Neuronal stem cell (in vitro differentiated cells): Measurements from ENCODE around the gene ALDH1L2.

Source experiments
- DNase-seq: peaks from one replicate; pipeline ENCODE4 v3.0.0-alpha.2; 2013; ENCODE audit warnings: low spot score
- H2AFZ ChIP-seq: one replicate; pipeline ENCODE4 v1.6.1; 2013; ENCODE audit warnings: mild to moderate bottlenecking, low read length, inconsistent platforms
- H2AK5ac ChIP-seq: 2 replicates; pipeline ENCODE4 v1.6.1; 2013; ENCODE audit warnings: low read depth, mild to moderate bottlenecking, inconsistent platforms, low read length, moderate library complexity, mixed read lengths
- H2BK120ac ChIP-seq: 2 replicates; pipeline ENCODE4 v1.6.1; 2013; ENCODE audit warnings: low read depth, mild to moderate bottlenecking, inconsistent platforms, low read length, moderate library complexity, mixed read lengths
- H2BK12ac ChIP-seq: one replicate; pipeline ENCODE4 v1.6.1; 2013; ENCODE audit warnings: low read length, inconsistent platforms
- H2BK15ac ChIP-seq: 2 replicates; pipeline ENCODE4 v1.6.1; 2013; ENCODE audit warnings: mild to moderate bottlenecking, low read length, inconsistent platforms, mixed read lengths
- H2BK5ac ChIP-seq: one replicate; pipeline ENCODE4 v1.6.1; 2013; ENCODE audit warnings: inconsistent platforms, mild to moderate bottlenecking, low read length, moderate library complexity
- H3K14ac ChIP-seq: one replicate; pipeline ENCODE4 v1.6.1; 2013; ENCODE audit warnings: low read length, inconsistent platforms
- H3K18ac ChIP-seq: 2 replicates; pipeline ENCODE4 v1.6.1; 2013; ENCODE audit warnings: low read length, inconsistent platforms
- H3K23ac ChIP-seq: 2 replicates; pipeline ENCODE4 v1.6.1; 2013; ENCODE audit warnings: low read depth, mild to moderate bottlenecking, mixed read lengths, low read length, inconsistent platforms; ENCODE audit not compliant: poor library complexity
- H3K27ac ChIP-seq: replicated peaks from 3 replicates; pipeline ENCODE4 v1.5.1; 2013; ENCODE audit warnings: low read length, inconsistent platforms
- H3K27me3 ChIP-seq, 3 experiments: 2 replicates each; pipeline ENCODE4 v1.6.1; 2013; ENCODE audit warnings: low read length in 3 of 3, mild to moderate bottlenecking in 2 of 3, inconsistent platforms in 1 of 3, low read depth in 1 of 3, mixed read lengths in 1 of 3, moderate library complexity in 1 of 3; ENCODE audit not compliant: control insufficient read depth in 3 of 3, insufficient read depth in 3 of 3
- H3K36me3 ChIP-seq, 2 donors: replicated peaks in 1 of 2; 2 replicates each; pipeline ENCODE4 v1.6.1; 2013; ENCODE audit warnings: low read length in 2 of 2; ENCODE audit not compliant: control insufficient read depth in 2 of 2, insufficient read depth in 2 of 2
- H3K4ac ChIP-seq: 2 replicates; pipeline ENCODE4 v1.6.1; 2013; ENCODE audit warnings: inconsistent platforms, mild to moderate bottlenecking, low read length, moderate library complexity
- H3K4me1 ChIP-seq, 2 donors: 1 replicate in 1 of 2; 2 replicates in 1 of 2; pipeline ENCODE4 v1.6.1; 2013; ENCODE audit warnings: low read length in 2 of 2, low read depth in 1 of 2; ENCODE audit not compliant: control insufficient read depth in 2 of 2, insufficient read depth in 1 of 2
- H3K4me2 ChIP-seq: one replicate; pipeline ENCODE4 v1.6.1; 2013; ENCODE audit warnings: mild to moderate bottlenecking, low read length, inconsistent platforms; ENCODE audit not compliant: insufficient read depth, poor library complexity, severe bottlenecking
- H3K4me3 ChIP-seq, 2 donors: 2 replicates each; pipeline ENCODE4 v1.5.1; 2013; ENCODE audit warnings: low read length in 2 of 2, mild to moderate bottlenecking in 2 of 2, inconsistent platforms in 1 of 2, moderate library complexity in 1 of 2
- H3K79me1 ChIP-seq: one replicate; pipeline ENCODE4 v1.6.1; 2013; ENCODE audit warnings: low read depth, mild to moderate bottlenecking, inconsistent platforms, low read length, moderate library complexity
- H3K9ac ChIP-seq: one replicate; pipeline ENCODE4 v1.6.1; 2013; ENCODE audit warnings: mild to moderate bottlenecking, low read depth, low read length, inconsistent platforms; ENCODE audit not compliant: poor library complexity
- H3K9me3 ChIP-seq, 2 donors: replicated peaks in 1 of 2; 2 replicates each; pipeline versions ENCODE3 to v1.6.1; 2013; ENCODE audit warnings: low read length in 2 of 2, mild to moderate bottlenecking in 2 of 2, inconsistent platforms in 1 of 2, low read depth in 1 of 2, mixed read lengths in 1 of 2, moderate library complexity in 1 of 2; ENCODE audit not compliant: control insufficient read depth in 2 of 2, insufficient read depth in 1 of 2
- H4K8ac ChIP-seq: one replicate; pipeline ENCODE4 v1.6.1; 2013; ENCODE audit warnings: low read depth, mild to moderate bottlenecking, inconsistent platforms, low read length, moderate library complexity
- H4K91ac ChIP-seq: one replicate; pipeline ENCODE4 v1.6.1; 2013; ENCODE audit warnings: low read length, low read depth, mild to moderate bottlenecking, inconsistent platforms; ENCODE audit not compliant: poor library complexity
- WGBS, 2 donors: extraction: QIAGEN DNeasy Blood & Tissue Kit; methylation state at CpG; one replicate each; pipeline ENCODE4 v1.1.7; 2013; ENCODE audit warnings: missing lambda C conversion rate in 2 of 2, mixed read lengths in 1 of 2; ENCODE audit not compliant: insufficient read length in 2 of 2, insufficient replicate concordance in 1 of 2; ENCODE audit errors: extremely low coverage in 2 of 2; 5-methylcytosine and 5-hydroxymethylcytosine counted together

ALDH1L2 gene

GRCh38 chr12:104974626-104975290, 109.5 kb downstream of the ALDH1L2 start:
- Histone ChIP-seq H2BK120ac (no peak overlapping the region), H2AK5ac (no peak overlapping the region), H3K4me1 (no peaks in the 10 kb centered on the region), H4K91ac (no peak overlapping the region), H2BK15ac (no peak overlapping the region), H2BK5ac (no peak overlapping the region), H3K36me3 (no peaks in the 10 kb centered on the region), H3K4ac (no peak overlapping the region), H3K18ac (no peak overlapping the region), H3K9me3 (no peaks in the 10 kb centered on the region), H2BK12ac (no peak overlapping the region), H3K4me3 (no peak overlapping the region), H3K23ac (no peak overlapping the region), H4K8ac (no peak overlapping the region), H3K27ac (no peak overlapping the region), H3K14ac (no peak overlapping the region), H3K4me2 (no peak overlapping the region), H3K27me3 (peaks cover 0 to 19% (median 0%) of the 10 kb centered on the region in 3 experiments), H3K79me1 (no peaks in the 10 kb centered on the region), H3K9ac (no peak overlapping the region), H2AFZ (no peak overlapping the region)
- no CpG with 5 or more reads among the region's 7 CpGs for WGBS, 2 donors
- no peak for DNase-seq

GRCh38 chr12:104973250-104973649, 111.0 kb downstream of the ALDH1L2 start:
- Histone ChIP-seq H3K27me3 (peaks cover 0 to 18% (median 0%) of the 10 kb centered on the region in 3 experiments), H3K4me2 (no peak overlapping the region), H3K23ac (no peak overlapping the region), H3K4ac (no peak overlapping the region), H3K9me3 (no peaks in the 10 kb centered on the region), H2AFZ (no peak overlapping the region), H3K4me1 (no peaks in the 10 kb centered on the region), H2BK120ac (no peak overlapping the region), H3K27ac (no peak overlapping the region), H2AK5ac (no peak overlapping the region), H3K18ac (no peak overlapping the region), H2BK15ac (no peak overlapping the region), H3K4me3 (no peak overlapping the region), H3K36me3 (no peaks in the 10 kb centered on the region), H3K79me1 (no peaks in the 10 kb centered on the region), H4K91ac (no peak overlapping the region), H3K9ac (no peak overlapping the region), H3K14ac (no peak overlapping the region), H2BK5ac (no peak overlapping the region), H2BK12ac (no peak overlapping the region), H4K8ac (no peak overlapping the region)
- DNase-seq: no peak
- no CpG with 5 or more reads among the region's 5 CpGs for WGBS, 2 donors

- Histone ChIP-seq H2AK5ac (no peak overlapping the region), H3K23ac (no peak overlapping the region), H3K27me3 (peaks cover 0 to 18% (median 0%) of the 10 kb centered on the region in 3 experiments), H2BK15ac (no peak overlapping the region), H3K4me2 (no peak overlapping the region), H3K79me1 (no peaks in the 10 kb centered on the region), H2BK5ac (no peak overlapping the region), H3K14ac (no peak overlapping the region), H4K8ac (no peak overlapping the region), H2AFZ (no peak overlapping the region), H2BK120ac (no peak overlapping the region), H3K4me1 (no peaks in the 10 kb centered on the region), H2BK12ac (no peak overlapping the region), H3K18ac (no peak overlapping the region), H3K4ac (no peak overlapping the region), H3K9ac (no peak overlapping the region), H3K36me3 (no peaks in the 10 kb centered on the region), H4K91ac (no peak overlapping the region), H3K27ac (no peak overlapping the region), H3K9me3 (no peaks in the 10 kb centered on the region), H3K4me3 (no peak overlapping the region)
- no CpG with 5 or more reads among the region's 5 CpGs for whole genome bisulfite sequencing, 2 donors
- no peak for DNase-seq
Measured at GRCh38 chr12:104971306-104971705, 113.0 kb downstream of the ALDH1L2 start.
